Retinal pigment epithelial cell (primary cell): ENCODE data around the gene OR2A7.
"Not testable (repeated sequence)": the region's sequence is repeated elsewhere in the genome, so short reads cannot be mapped to it uniquely, and the experiment has no call there.

Experiments
- DNase-seq: peaks from one replicate; pipeline ENCODE4 v3.0.0-alpha.2; 2010; ENCODE audit warnings: low read depth
- H3K4me3 ChIP-seq: 2 replicates; pipeline ENCODE4 v1.5.1; 2011; ENCODE audit warnings: mild to moderate bottlenecking, low read length, control low read depth, moderate library complexity

Gene OR2A7

GRCh38 chr7:144264692-144265091, at the start of gene OR2A7:
Gene OR2A7, minus strand, starts transcription at chr7:144264792. Its CDS starts 5,164 bp downstream, at chr7:144259628.
- not testable (repeated sequence) for DNase-seq, H3K4me3 ChIP-seq

- not testable (repeated sequence) for H3K4me3 ChIP-seq, DNase-seq
Observed at GRCh38 chr7:144311872-144312469, 47.4 kb upstream of the OR2A7 start, which contains the start of gene OR2A1. Gene OR2A1, plus strand, starts transcription at chr7:144312419. Its CDS starts 5,706 bp downstream, at chr7:144318125.

GRCh38 chr7:144311218-144311617, 46.6 kb upstream of the OR2A7 start:
- not testable (repeated sequence) for H3K4me3 ChIP-seq, DNase-seq

GRCh38 chr7:144309702-144310101, 45.1 kb upstream of the OR2A7 start:
- not testable (repeated sequence) for H3K4me3 ChIP-seq, DNase-seq

GRCh38 chr7:144305156-144305555, 40.6 kb upstream of the OR2A7 start:
- H3K4me3 ChIP-seq, DNase-seq: not testable (repeated sequence)

GRCh38 chr7:144303607-144304006, 39.0 kb upstream of the OR2A7 start:
- H3K4me3 ChIP-seq, DNase-seq: not testable (repeated sequence)

GRCh38 chr7:144302578-144303303, 38.1 kb upstream of the OR2A7 start:
- H3K4me3 ChIP-seq, DNase-seq: not testable (repeated sequence)

GRCh38 chr7:144293794-144294499, 29.4 kb upstream of the OR2A7 start:
- H3K4me3 ChIP-seq = not testable (repeated sequence)

GRCh38 chr7:144292384-144293161, 28.0 kb upstream of the OR2A7 start:
- not testable (repeated sequence) for DNase-seq, H3K4me3 ChIP-seq

More at GRCh38 chr7:144293794-144294499, 29.4 kb upstream of the OR2A7 start:
- not testable (repeated sequence) for DNase-seq

GRCh38 chr7:144291607-144292006, 27.0 kb upstream of the OR2A7 start:
- H3K4me3 ChIP-seq, DNase-seq: not testable (repeated sequence)

- not testable (repeated sequence) for DNase-seq, H3K4me3 ChIP-seq
Observed at GRCh38 chr7:144287171-144287784, 22.7 kb upstream of the OR2A7 start.

GRCh38 chr7:144283716-144284115, 19.1 kb upstream of the OR2A7 start:
- DNase-seq, H3K4me3 ChIP-seq: not testable (repeated sequence)

GRCh38 chr7:144282490-144282889, 17.9 kb upstream of the OR2A7 start:
- not testable (repeated sequence) for DNase-seq, H3K4me3 ChIP-seq

- not testable (repeated sequence) for DNase-seq, H3K4me3 ChIP-seq
Observed at GRCh38 chr7:144281981-144282380, 17.4 kb upstream of the OR2A7 start.

- not testable (repeated sequence) for H3K4me3 ChIP-seq, DNase-seq
Observed at GRCh38 chr7:144280010-144280409, 15.4 kb upstream of the OR2A7 start.

- not testable (repeated sequence) for DNase-seq, H3K4me3 ChIP-seq
Observed at GRCh38 chr7:144275281-144275680, 10.7 kb upstream of the OR2A7 start.

GRCh38 chr7:144269188-144269587, 4.6 kb upstream of the OR2A7 start, which contains the start of gene CTAGE8:
Gene CTAGE8, minus strand, starts transcription at chr7:144269288. Its CDS starts 38 bp downstream, at chr7:144269250.
- not testable (repeated sequence) for DNase-seq

GRCh38 chr7:144262128-144262527, 2.5 kb downstream of the OR2A7 start:
- not testable (repeated sequence) for DNase-seq, H3K4me3 ChIP-seq

More at GRCh38 chr7:144269188-144269587, 4.6 kb upstream of the OR2A7 start, which contains the start of gene CTAGE8:
- H3K4me3 ChIP-seq = not testable (repeated sequence)

GRCh38 chr7:144259067-144259466, 5.5 kb downstream of the OR2A7 start:
- DNase-seq = not testable (repeated sequence)

More at GRCh38 chr7:144259067-144259466, 5.5 kb downstream of the OR2A7 start:
- not testable (repeated sequence) for H3K4me3 ChIP-seq
